Umbilical cord (tissue), 2 donors: ENCODE measurements around the gene EIF4E1B. TPM values are rescaled to one million over a fixed set of nuclear protein-coding genes. Genes with fewer than 3 reads are reported as not detected.

ENCODE experiments used
- DNase-seq: peaks from one replicate; pipeline ENCODE4 v3.0.0-alpha.2; 2015; ENCODE audit warnings: low spot score
- total RNA-seq: library from RNA; depleted of rRNA; stranded (reverse); fragments of >200 nt; gene quantifications from one replicate; pipeline ENCODE4 v1.2.3, GENCODE V29; 2014; ENCODE audit warnings: low replicate concordance; ENCODE audit not compliant: insufficient read depth

The EIF4E1B gene
- total RNA-seq, 1 donor from 2014 or later = 5.3 TPM

DNA sequence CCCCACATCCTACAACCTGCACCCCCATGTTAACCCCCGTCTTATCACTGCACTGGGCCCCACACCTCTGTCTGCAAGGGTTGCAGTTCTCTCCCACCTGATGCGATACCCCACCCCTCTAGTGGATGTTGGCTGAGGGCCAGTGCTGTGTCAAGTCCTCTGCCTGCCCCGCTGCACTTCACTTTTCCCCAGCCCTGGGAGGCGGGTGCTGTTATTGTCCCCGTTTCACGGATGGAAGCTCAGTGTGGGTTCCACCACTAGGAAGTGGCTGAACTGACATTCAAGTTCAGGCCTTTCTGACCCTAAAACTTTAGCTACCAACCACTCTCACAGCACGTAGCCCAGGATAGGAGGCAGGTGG lies 3.6 kb upstream of the EIF4E1B start:
- no peak for DNase-seq

- DNase-seq = no peak
Observed at GRCh38 chr5:176627582-176627981, 2.9 kb upstream of the EIF4E1B start.

GRCh38 chr5:176628406-176629228 lies 1.9 kb upstream of the EIF4E1B start:
- no peak for DNase-seq

GRCh38 chr5:176629317-176629852 lies 1.1 kb upstream of the EIF4E1B start:
- no peak for DNase-seq

- no peak for DNase-seq
Observed at GRCh38 chr5:176630681-176631222, 277 bp downstream of the EIF4E1B start.

DNA sequence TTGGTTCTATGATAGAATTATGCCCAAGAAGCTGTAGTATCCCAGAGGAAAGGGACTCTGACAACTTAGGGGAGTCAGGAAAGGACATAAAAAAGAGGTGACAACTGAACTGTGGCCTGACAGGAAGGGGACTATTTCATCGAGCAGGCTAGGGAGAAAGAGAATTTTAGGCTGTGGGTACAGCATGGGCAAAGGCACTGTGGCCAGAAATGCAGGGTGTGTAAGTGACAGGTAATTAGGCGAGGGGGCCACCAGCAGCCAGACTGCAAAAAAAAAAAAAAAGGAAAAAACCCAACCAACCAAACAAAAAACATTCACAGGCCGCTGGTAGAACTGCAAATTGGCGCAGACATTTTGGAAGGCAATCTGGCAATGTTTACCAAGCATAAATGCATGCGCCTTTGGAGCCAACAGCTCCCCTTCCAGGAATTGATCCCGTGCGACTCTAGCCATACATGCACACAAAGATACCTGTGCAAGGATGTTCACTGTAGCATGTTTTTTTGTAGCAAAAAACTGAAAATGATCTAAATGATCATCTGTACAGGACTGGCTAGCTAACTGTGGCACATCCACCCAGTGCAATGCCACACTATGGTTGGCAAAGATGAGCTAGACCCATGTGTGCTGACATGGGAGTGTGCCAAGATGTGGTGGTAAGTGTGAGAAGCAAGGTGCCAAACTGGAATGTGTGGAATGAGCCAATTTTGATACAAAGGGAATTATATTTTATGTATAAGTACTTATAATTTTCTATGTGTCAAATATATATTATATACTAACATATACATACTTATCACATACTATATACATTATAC lies 1.1 kb downstream of the EIF4E1B start:
- DNase-seq = no peak

DNA sequence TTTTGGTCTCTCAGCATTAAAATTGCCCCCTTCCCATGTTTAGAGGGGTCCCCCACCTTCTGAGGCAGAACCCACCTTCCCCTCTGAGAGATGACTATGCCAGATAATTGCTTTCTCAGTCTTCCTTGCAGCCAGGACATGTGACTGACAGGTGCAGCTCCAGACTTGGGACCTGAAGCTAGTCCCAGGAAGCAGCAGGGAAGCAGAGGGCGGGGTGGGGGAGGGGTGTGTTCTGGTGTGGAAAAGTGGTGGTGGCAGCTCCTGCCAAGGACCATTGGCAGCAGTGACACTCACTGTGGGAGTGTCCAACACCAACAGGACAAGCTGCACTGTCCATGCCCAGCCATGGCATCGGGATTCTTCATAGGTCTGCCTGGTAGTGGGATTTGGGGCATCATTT lies 2.3 kb downstream of the EIF4E1B start:
- no peak for DNase-seq

- no peak for DNase-seq
Observed at GRCh38 chr5:176633598-176633997, 3.1 kb downstream of the EIF4E1B start.

- DNase-seq = no peak
Observed at GRCh38 chr5:176636426-176636825, 6.0 kb downstream of the EIF4E1B start.

DNA sequence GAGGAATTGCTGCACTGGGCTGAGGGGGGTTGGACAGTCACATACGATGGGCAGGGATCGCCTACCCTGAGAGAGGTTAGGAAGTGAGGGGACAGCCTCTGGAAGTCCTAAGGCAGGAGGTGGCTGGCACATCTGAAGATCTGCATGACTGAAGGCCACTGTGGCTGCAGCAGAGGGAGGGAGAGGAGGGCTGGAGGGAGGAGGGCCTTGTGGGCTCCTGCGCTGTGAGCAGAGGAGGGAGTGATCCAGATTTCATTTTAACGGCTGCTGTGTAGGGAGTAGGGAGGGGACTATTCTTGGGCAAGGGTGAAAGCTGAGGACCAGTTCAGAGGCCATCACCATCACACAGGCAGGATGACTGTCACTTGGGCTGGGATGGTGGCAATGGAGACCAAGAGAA lies 7.1 kb downstream of the EIF4E1B start:
- DNase-seq = no peak

DNA sequence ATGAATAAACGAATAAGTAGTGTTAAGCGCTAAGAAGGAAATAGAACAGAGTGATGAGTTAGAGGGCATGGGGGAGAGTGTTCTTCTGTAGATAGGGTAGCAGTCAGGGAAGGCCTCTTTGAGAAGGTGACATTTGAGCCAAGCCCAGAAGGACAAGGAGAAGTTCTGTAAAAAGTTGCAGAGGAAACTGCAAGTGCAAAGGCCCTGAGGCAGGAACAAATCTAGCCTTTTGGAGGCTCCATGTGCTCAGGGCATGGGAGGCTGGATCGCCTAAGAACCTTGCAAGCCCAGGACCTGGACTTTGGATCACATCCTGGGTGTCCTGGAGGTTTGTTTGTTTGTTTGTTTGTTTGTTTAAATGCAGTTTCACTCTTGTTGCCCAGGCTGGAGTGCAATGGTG lies 8.0 kb downstream of the EIF4E1B start:
- DNase-seq = no peak

- DNase-seq = no peak
Observed at GRCh38 chr5:176639208-176639607, 8.7 kb downstream of the EIF4E1B start.

DNA sequence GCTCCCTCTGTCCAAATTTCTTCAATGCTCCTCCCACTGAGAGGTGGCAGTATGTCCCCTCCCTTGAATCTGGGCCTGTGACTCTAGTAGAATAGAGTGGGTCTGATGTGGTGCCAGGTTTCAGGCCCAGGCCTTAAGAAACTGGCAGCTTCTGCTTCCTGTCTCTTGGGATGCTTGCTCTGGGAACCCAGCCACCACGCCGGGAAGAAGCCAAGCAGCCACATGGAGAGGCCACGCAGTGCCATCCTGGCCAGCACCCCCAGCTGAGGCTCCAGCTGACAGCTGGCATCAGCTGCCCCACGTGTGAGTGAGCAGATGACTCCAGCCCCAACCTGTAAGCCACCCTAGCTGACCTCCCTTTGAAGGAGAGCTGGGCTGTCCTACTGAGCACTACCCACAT lies 9.5 kb downstream of the EIF4E1B start:
- no peak for DNase-seq

DNA sequence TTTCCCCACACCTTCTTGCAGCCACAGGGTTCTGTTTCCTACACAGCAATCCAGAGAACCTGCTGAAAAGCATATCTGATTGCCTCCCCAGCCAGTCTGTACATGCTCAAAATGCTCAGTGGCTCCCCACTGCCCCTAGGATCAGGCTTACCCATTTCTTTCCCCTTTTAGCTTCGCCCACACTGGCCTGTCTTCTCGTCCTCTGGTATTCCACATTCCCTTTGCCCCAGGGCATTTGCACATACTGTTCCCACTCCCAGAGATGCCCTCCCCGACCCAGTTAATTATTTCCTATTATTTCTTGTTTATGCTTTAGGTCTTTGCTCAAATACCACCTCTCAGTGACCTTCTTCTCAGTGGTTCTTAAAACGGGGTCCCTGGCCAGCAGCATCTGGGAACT lies 10.1 kb downstream of the EIF4E1B start:
- DNase-seq = no peak

DNA sequence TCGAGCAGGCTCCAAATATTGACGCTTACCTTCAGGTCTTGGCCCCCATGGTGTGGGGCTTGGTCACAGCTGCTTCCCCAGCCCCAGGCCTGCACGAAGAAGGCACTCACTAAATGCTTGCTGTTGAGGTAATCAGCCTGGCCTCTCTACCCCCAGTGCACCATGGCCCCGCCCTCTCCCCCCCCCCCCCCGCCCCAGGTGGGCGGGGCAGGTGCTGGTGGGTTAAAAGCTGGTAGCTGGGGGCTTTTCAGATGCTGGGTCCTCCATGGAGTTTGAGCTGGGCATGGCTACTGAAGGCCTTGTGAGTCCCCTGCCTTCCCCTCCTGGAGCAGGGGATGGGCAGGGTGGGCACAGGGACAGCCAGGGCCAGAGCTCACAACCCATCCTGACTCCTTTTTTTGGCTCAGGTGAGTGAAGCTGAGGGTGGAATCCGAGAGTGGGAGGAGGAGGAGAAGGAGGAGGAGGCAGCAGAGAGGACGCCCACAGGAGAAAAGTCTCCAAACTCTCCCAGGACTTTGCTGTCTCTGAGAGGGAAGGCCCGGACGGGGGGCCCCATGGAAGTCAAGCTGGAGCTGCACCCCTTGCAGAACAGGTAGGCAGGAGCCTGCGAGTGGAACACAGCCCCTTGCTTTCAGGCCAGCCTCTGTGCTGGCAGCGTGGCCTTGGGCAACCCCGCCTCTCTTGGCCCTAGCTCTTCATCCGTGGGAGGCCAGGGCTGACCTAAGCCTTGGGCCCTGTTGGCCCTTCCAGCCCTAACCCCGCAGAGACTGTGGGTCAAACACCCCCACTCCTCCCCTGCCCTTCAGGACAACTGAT lies 12.4 kb downstream of the EIF4E1B start:
- DNase-seq = no peak

- DNase-seq = no peak
Observed at GRCh38 chr5:176643491-176644219, 13.2 kb downstream of the EIF4E1B start.

- DNase-seq = no peak
Observed at GRCh38 chr5:176644294-176644693, 13.8 kb downstream of the EIF4E1B start.

DNA sequence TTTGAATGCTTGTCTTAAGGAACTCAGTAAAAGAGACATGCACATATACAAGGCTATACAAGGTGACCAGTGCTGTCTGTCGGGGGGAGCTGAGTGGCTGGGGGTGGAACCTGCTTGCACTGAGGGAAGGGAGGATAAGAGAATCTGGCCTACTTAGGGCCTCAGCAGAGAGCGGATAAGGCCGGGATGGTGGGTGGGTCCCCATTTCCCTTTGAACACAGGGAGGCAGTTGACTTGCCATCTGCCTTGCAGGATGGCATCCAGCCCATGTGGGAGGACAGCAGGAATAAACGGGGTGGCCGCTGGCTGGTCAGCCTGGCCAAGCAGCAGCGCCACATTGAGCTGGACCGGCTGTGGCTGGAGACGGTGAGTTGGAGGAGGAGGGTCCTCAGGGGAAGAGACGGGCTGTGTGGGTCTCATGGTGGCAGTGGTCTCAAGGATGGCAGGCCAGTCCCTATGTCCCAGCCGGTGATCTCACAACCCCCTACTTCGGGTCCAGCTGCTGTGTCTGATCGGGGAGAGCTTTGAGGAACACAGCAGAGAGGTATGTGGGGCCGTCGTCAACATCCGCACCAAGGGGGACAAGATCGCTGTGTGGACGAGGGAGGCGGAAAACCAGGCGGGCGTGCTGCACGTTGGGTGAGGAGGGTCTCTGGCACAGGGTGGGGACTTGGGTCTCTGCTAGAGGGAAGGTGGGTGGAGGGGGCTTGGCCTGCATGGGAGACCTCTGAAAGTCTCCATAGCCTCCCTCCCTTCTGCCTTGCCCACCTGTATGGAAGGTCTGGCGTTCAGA lies 14.6 kb downstream of the EIF4E1B start:
- DNase-seq = no peak

DNA sequence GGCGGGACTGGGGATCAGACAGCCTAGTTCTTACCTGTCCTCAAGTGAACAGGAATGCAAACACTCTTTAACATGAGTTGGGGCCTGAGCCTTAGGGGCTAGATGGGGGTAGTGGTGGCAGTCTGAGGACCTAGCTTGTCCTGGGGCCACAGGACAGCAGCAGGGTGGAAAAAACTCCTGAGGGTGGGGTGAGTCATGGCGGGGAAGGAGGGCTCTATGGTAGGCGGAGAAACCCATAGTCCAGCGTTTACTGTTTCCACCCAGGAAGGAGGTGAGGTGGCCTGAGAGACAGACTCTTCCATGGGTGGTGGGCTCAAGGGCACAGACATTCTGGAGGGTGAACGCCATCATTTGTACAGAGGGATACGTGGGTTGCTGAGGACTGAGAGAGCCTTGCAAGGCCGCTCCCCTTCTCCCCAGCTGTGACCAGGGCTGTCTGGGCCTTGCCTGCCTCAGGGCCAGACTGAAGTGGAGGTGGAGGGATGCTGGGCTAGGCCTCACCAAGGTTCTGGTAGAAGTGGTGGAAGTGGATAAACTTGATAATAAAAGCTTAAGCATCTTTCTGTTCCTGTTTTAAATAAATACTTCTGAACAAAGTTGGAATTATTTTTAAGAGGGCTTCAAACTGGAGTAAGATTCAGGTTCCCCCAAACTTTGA lies 15.7 kb downstream of the EIF4E1B start:
- no peak for DNase-seq

- no peak for DNase-seq
Observed at GRCh38 chr5:176646707-176647029, 16.2 kb downstream of the EIF4E1B start.
